MM.1S (cell line): ENCODE measurements around the gene FBXW5.

ENCODE experiments used
- CTCF ChIP-seq: fragments of 300-600 bp; sonication (generic); IDR thresholded peaks from 2 replicates; pipeline ENCODE4 v1.5.1; 2016; ENCODE audit warnings: antibody characterized with exemption, low read length, mixed read lengths
- EZH2 ChIP-seq: fragments of 300-600 bp; sonication (generic); optimal IDR thresholded peaks from 2 replicates; pipeline ENCODE3; 2017; ENCODE audit warnings: low read depth, mild to moderate bottlenecking, antibody characterized with exemption, low read length, mixed read lengths
- EZH2phosphoT487 ChIP-seq: fragments of 300-600 bp; sonication (generic); IDR thresholded peaks from 2 replicates; pipeline ENCODE4 v1.6.1; 2018; ENCODE audit warnings: antibody characterized with exemption, low read length

GRCh38 chr9:136943291-136944211 lies 987 bp downstream of the FBXW5 start:
- TF ChIP-seq CTCF (no peak; the same call in 1 of the 2 replicates), EZH2 (no peak), EZH2phosphoT487 (no peak)
